Neural cell (in vitro differentiated cells): ENCODE measurements around the gene SLC7A6OS. TPM values are rescaled to one million over a fixed set of nuclear protein-coding genes. Genes with fewer than 3 reads are reported as not detected.

Experiments used
- H2AFZ ChIP-seq: fragments of 200-600, 300-800 bp; sonication (generic), shearing (Covaris generic); 2 replicates; pipeline ENCODE4 v1.6.0; 2014; ENCODE audit warnings: low read depth, mild to moderate bottlenecking, antibody characterized with exemption, low read length, moderate library complexity
- H3F3A ChIP-seq: fragments of 200-600 bp; shearing (Covaris generic); 2 replicates; pipeline ENCODE4 v1.6.1; 2016; ENCODE audit warnings: mild to moderate bottlenecking, moderate library complexity, mixed read lengths, antibody characterized with exemption, low read length; ENCODE audit not compliant: insufficient read depth, poor library complexity, severe bottlenecking
- H3K27ac ChIP-seq: fragments of 200-600, 300-800 bp; sonication (generic), shearing (Covaris generic); 2 replicates; pipeline ENCODE4 v1.5.1; 2014; ENCODE audit warnings: mild to moderate bottlenecking, low read length, moderate library complexity
- H3K27me3 ChIP-seq: fragments of 300-800, 200-600 bp; sonication (generic), shearing (Covaris generic); 2 replicates; pipeline ENCODE4 v1.6.0; 2014; ENCODE audit warnings: mild to moderate bottlenecking, low read depth, low read length, moderate library complexity; ENCODE audit not compliant: insufficient read depth
- H3K36me3 ChIP-seq: fragments of 300-800, 200-600 bp; sonication (generic), shearing (Covaris generic); 2 replicates; pipeline ENCODE4 v1.5.1; 2014; ENCODE audit warnings: mild to moderate bottlenecking, antibody characterized with exemption, low read length, moderate library complexity; ENCODE audit not compliant: insufficient read depth
- H3K4me2 ChIP-seq: fragments of 300-800, 200-600 bp; sonication (generic), shearing (Covaris generic); 2 replicates; pipeline ENCODE4 v1.6.0; 2014; ENCODE audit warnings: mild to moderate bottlenecking, low read length
- H3K4me3 ChIP-seq: fragments of 300-800, 200-600 bp; sonication (generic), shearing (Covaris generic); 2 replicates; pipeline ENCODE4 v1.5.1; 2014; ENCODE audit warnings: mild to moderate bottlenecking, low read length, moderate library complexity
- H3K79me2 ChIP-seq: fragments of 200-600 bp; shearing (Covaris generic); replicated peaks from 2 replicates; pipeline ENCODE4 v1.6.0; 2014; ENCODE audit warnings: mild to moderate bottlenecking, low read length, moderate library complexity; ENCODE audit not compliant: insufficient read depth
- H3K9ac ChIP-seq: fragments of 300-800, 200-600 bp; sonication (generic), shearing (Covaris generic); 2 replicates; pipeline ENCODE4 v1.6.1; 2016; ENCODE audit warnings: mild to moderate bottlenecking, low read length, mixed read lengths
- H3K9me2 ChIP-seq: fragments of 200-600 bp; shearing (Covaris generic); 2 replicates; pipeline ENCODE4 v1.6.1; 2016; ENCODE audit warnings: mild to moderate bottlenecking, low read length, mixed read lengths; ENCODE audit not compliant: insufficient read depth
- H3K9me3 ChIP-seq: fragments of 200-600, 300-800 bp; sonication (generic), shearing (Covaris generic); 2 replicates; pipeline ENCODE4 v1.6.1; 2016; ENCODE audit warnings: mild to moderate bottlenecking, mixed run types, low read length, moderate library complexity, mixed read lengths
- H4K20me1 ChIP-seq: fragments of 200-600 bp; shearing (Covaris generic); 2 replicates; pipeline ENCODE4 v1.6.1; 2016; ENCODE audit warnings: mild to moderate bottlenecking, mixed run types; ENCODE audit not compliant: insufficient read depth
- CTCF ChIP-seq: fragments of 450-650 bp; IDR thresholded peaks from 2 replicates; pipeline ENCODE4 v1.5.1; 2014; ENCODE audit warnings: antibody characterized with exemption, mild to moderate bottlenecking, moderate library complexity; ENCODE audit not compliant: poor library complexity, severe bottlenecking
- EP300 ChIP-seq: fragments of 450-650 bp; conservative IDR thresholded peaks from 2 replicates; pipeline ENCODE4 v1.6.1; 2014; ENCODE audit warnings: antibody characterized with exemption, mild to moderate bottlenecking, moderate library complexity; ENCODE audit not compliant: poor library complexity, severe bottlenecking
- EZH2 ChIP-seq: fragments of 200-600, 300-800 bp; shearing (Covaris generic), sonication (generic); IDR thresholded peaks from 2 replicates; pipeline ENCODE4 v1.6.1; 2014; ENCODE audit warnings: antibody characterized with exemption, low read length, borderline replicate concordance, mild to moderate bottlenecking; ENCODE audit not compliant: insufficient read depth, poor library complexity, severe bottlenecking
- MXI1 ChIP-seq: fragments of 450-650 bp; conservative IDR thresholded peaks from 2 replicates; pipeline ENCODE4 v1.6.1; 2014; ENCODE audit warnings: antibody characterized with exemption, mild to moderate bottlenecking; ENCODE audit not compliant: poor library complexity, severe bottlenecking
- POLR2AphosphoS5 ChIP-seq: IDR thresholded peaks from 2 replicates; pipeline ENCODE4 v1.6.1; 2012
- RAD21 ChIP-seq: fragments of 450-650 bp; conservative IDR thresholded peaks from 2 replicates; pipeline ENCODE4 v1.6.1; 2014; ENCODE audit warnings: antibody characterized with exemption, mild to moderate bottlenecking, moderate library complexity
- REST ChIP-seq: IDR thresholded peaks from 2 replicates; pipeline ENCODE4 v1.6.1; 2012; ENCODE audit warnings: borderline replicate concordance
- SMC3 ChIP-seq: fragments of 450-650 bp; conservative IDR thresholded peaks from 2 replicates; pipeline ENCODE4 v1.6.1; 2014; ENCODE audit warnings: antibody characterized with exemption, mild to moderate bottlenecking, moderate library complexity; ENCODE audit not compliant: poor library complexity
- TAF1 ChIP-seq: IDR thresholded peaks from 2 replicates; pipeline ENCODE4 v1.6.1; 2012; ENCODE audit warnings: low read depth
- polyA plus RNA-seq: library from polyadenylated mRNA; depleted of rRNA; stranded (reverse); fragments of >200 nt; gene quantifications from 2 replicates; pipeline ENCODE4 v1.2.3, GENCODE V29; 2014

SLC7A6OS gene
- polyA plus RNA-seq, 1 donor from 2014 or later = 21.3 TPM

GRCh38 chr16:68282064-68282452, 28.7 kb downstream of the SLC7A6OS start:
- Histone ChIP-seq H2AFZ (no peak overlapping the region), H3K9me2 (no peaks in the 10 kb centered on the region), H3K27me3 (no peaks in the 10 kb centered on the region), H3K9ac (no peak overlapping the region), H4K20me1 (no peaks in the 10 kb centered on the region), H3K79me2 (no peaks in the 10 kb centered on the region), H3K36me3 (no peaks in the 10 kb centered on the region), H3K4me2 (no peak overlapping the region), H3F3A (no peaks in the 10 kb centered on the region), H3K9me3 (no peaks in the 10 kb centered on the region), H3K4me3 (no peak overlapping the region), H3K27ac (no peak overlapping the region)
- TF ChIP-seq EZH2 (no peak), POLR2AphosphoS5 (no peak), EP300 (no peak), MXI1 (no peak), REST (no peak), SMC3 (no peak), RAD21 (no peak), CTCF (no peak), TAF1 (no peak)

GRCh38 chr16:68281368-68282063, 29.2 kb downstream of the SLC7A6OS start:
- Histone ChIP-seq H3K9me3 (no peaks in the 10 kb centered on the region), H3K4me2 (no peak overlapping the region), H3K79me2 (no peaks in the 10 kb centered on the region), H3K9me2 (no peaks in the 10 kb centered on the region), H3F3A (no peaks in the 10 kb centered on the region), H3K27me3 (no peaks in the 10 kb centered on the region), H2AFZ (no peak overlapping the region), H3K36me3 (no peaks in the 10 kb centered on the region), H4K20me1 (no peaks in the 10 kb centered on the region), H3K27ac (no peak overlapping the region), H3K9ac (no peak overlapping the region), H3K4me3 (no peak overlapping the region)
- TF ChIP-seq EP300 (no peak), RAD21 (no peak), POLR2AphosphoS5 (no peak), EZH2 (no peak)
